ENCODE results near the gene ZNF564.
"Not testable (repeated sequence)": the region's sequence is repeated elsewhere in the genome, so short reads cannot be mapped to it uniquely, and the experiment has no call there.

- TF ChIP-seq CTCF, POLR2A (IDR thresholded peaks at IDR 0.05): not testable (repeated sequence)
Observed at GRCh38 chr19:12566380-12566779, 15.1 kb upstream of the ZNF564 start.

Data from body of pancreas (tissue), 4 donors.